C4-2B (cell line): ENCODE results near the gene PIK3R6.

Experiments used
- H3K27ac ChIP-seq: fragments of 450-650 bp; 2 replicates; pipeline ENCODE4 v1.5.1; 2017
- CTCF ChIP-seq: fragments of 450-650 bp; conservative IDR thresholded peaks from 2 replicates; pipeline ENCODE4 v1.5.1; 2017; ENCODE audit warnings: mild to moderate bottlenecking
- ZFX ChIP-seq: fragments of 450-650 bp; IDR thresholded peaks from 2 replicates; pipeline ENCODE4 v1.6.1; 2017

Gene PIK3R6

GRCh38 chr17:8823279-8823678 is 44.2 kb downstream of the PIK3R6 start:
- no peak overlapping the region for H3K27ac ChIP-seq
- no peak for TF ChIP-seq ZFX
- TF ChIP-seq CTCF: no peak

- no peak for TF ChIP-seq ZFX
- TF ChIP-seq CTCF: no peak
- H3K27ac ChIP-seq: no peak overlapping the region
Measured at GRCh38 chr17:8822401-8823035, 45.0 kb downstream of the PIK3R6 start.

- no peak for TF ChIP-seq ZFX
- no peak for TF ChIP-seq CTCF
- H3K27ac ChIP-seq: no peak overlapping the region
Measured at GRCh38 chr17:8821446-8822105, 45.9 kb downstream of the PIK3R6 start.

- no peak for TF ChIP-seq ZFX
- no peak for TF ChIP-seq CTCF
- H3K27ac ChIP-seq: no peak overlapping the region
Measured at GRCh38 chr17:8820311-8821010, 47.0 kb downstream of the PIK3R6 start.

- no peak overlapping the region for H3K27ac ChIP-seq
- TF ChIP-seq ZFX (no peak), CTCF (no peak)
Measured at GRCh38 chr17:8818654-8819330, 48.7 kb downstream of the PIK3R6 start.

- no peak overlapping the region for H3K27ac ChIP-seq
- TF ChIP-seq CTCF (no peak), ZFX (no peak)
Measured at GRCh38 chr17:8818047-8818446, 49.4 kb downstream of the PIK3R6 start.
